ENCODE results near the gene FGF8.

The FGF8 gene

GRCh38 chr10:101745074-101745696 lies 30.7 kb downstream of the FGF8 start:
- ChIA-PET CTCF (interaction anchor here (1.2 kb wide), 1 partner anchor 650 kb away, joined by 3 read pairs; no protein-coding TSS in a partner anchor), POLR2A (no interaction called here)
- no peak for TF ChIP-seq CTCF (IDR thresholded peaks at IDR 0.05; ENCODE audit: control extremely low read depth, extremely low read depth, low read depth, missing control alignments)
- DNase-seq (ENCODE audit: extremely low spot score) = no peak

DNA sequence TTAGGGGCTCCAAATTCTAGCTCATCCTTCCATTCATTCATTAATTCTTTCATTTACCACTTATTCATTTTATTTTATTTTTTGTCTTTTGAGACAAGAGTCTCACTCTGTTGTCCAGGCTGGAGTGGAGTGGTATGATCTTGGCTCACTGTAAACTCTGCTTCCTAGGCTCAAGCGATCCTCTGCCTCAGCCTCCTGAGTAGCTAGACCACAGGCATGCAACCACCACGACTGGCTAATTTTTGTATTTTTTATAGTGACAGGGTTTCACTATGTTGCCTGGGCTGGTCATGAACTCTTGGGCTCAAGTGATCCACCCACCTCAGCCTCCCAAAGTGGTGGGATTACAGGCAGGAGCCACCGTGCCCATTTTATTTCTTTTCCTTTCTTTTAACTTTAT lies 31.6 kb downstream of the FGF8 start:
- ChIA-PET CTCF (interaction anchor here (1.3 to 2.1 kb wide), 2 partner anchors 9 to 10 kb away, joined by 5 to 7 read pairs; no protein-coding TSS in a partner anchor), POLR2A (no interaction called here)
- TF ChIP-seq CTCF (IDR thresholded peaks at IDR 0.05; ENCODE audit: control extremely low read depth, extremely low read depth, low read depth, missing control alignments) = no peak
- DNase-seq (ENCODE audit: extremely low spot score) = no peak

- ChIA-PET POLR2A (no interaction called here), CTCF (interaction anchor here (1.1 kb wide), 1 partner anchor 10 kb away, joined by 3 read pairs; no protein-coding TSS in a partner anchor)
- no peak for TF ChIP-seq CTCF (IDR thresholded peaks at IDR 0.05; ENCODE audit: control extremely low read depth, extremely low read depth, low read depth, missing control alignments)
- DNase-seq (ENCODE audit: extremely low spot score) = no peak
Measured at GRCh38 chr10:101741938-101742337, 34.0 kb downstream of the FGF8 start.

GRCh38 chr10:101736666-101737065 lies 39.2 kb downstream of the FGF8 start:
- no peak for TF ChIP-seq CTCF (IDR thresholded peaks at IDR 0.05; ENCODE audit: control extremely low read depth, extremely low read depth, low read depth, missing control alignments)

DNA sequence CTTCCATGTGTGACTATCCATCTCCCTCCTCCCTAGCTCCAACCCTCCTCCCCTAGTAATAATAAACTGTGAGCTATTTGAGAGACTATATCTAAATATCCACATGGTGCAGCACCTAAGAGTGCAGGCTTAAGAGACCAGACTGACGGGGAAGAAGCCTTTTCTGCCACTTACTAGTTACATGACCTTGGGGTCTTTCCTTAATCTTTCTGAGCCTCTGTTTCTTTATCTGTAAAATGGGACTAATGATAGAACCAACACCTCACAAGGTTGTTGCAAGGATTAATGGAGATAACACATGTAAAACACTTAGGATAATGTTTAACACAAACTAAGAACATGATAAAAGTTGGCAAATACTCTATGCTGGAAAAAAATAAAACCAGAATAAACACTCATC lies 43.8 kb downstream of the FGF8 start:
- ChIA-PET POLR2A (no interaction called here), CTCF (interaction anchor here (0.7 to 1.4 kb wide), 4 partner anchors 20 to 70 kb away, joined by 3 to 5 read pairs (median 4); no protein-coding TSS in a partner anchor)
- DNase-seq (ENCODE audit: extremely low spot score) = no peak
- TF ChIP-seq CTCF (IDR thresholded peaks at IDR 0.05; ENCODE audit: control extremely low read depth, extremely low read depth, low read depth, missing control alignments) = no peak

More at GRCh38 chr10:101736666-101737065, 39.2 kb downstream of the FGF8 start:
- POLR2A ChIA-PET = no interaction called here
- DNase-seq (ENCODE audit: extremely low spot score) = no peak
- CTCF ChIA-PET = interaction anchor here (0.8 to 1.3 kb wide), 4 partner anchors 36 to 595 kb away, joined by 3 to 4 read pairs (median 3); no protein-coding TSS in a partner anchor

DNA sequence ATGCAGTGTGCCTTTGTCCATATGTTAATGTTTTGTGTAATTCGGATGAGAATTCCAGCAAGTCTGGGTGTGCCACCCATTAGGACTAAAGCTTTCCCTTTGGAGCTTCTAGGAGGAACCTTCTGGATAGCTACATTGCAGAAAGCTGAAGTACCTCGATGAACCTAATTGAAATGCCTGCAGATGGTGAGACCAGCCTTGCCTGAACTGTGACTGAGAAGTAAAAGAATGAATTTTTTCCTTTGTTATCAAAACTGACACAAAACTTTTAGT lies 49.9 kb downstream of the FGF8 start:
- POLR2A ChIA-PET = no interaction called here
- TF ChIP-seq CTCF (IDR thresholded peaks at IDR 0.05; ENCODE audit: control extremely low read depth, extremely low read depth, low read depth, missing control alignments) = no peak
- DNase-seq (ENCODE audit: extremely low spot score) = no peak
- CTCF ChIA-PET = interaction anchor here (1.6 kb wide), 1 partner anchor 27 kb away, joined by 3 read pairs; no protein-coding TSS in a partner anchor

Measured in GM10248 (cell line).